ENCODE data around the gene DNMT3A.
A peak's percentile ranks its signal among the peaks of the same experiment; 100 is the strongest.

Gene DNMT3A

GRCh38 chr2:25323610-25324189 lies 18.0 kb downstream of the DNMT3A start:
- no peak for DNase-seq

- DNase-seq = no peak
These were observed 18.6 kb downstream of the DNMT3A start for GRCh38 chr2:25323042-25323514.

GRCh38 chr2:25322312-25322711 lies 19.4 kb downstream of the DNMT3A start:
- DNase-seq = no peak

GRCh38 chr2:25320077-25320476 lies 21.6 kb downstream of the DNMT3A start:
- no peak for DNase-seq

- DNase-seq = no peak
These were observed 25.6 kb downstream of the DNMT3A start for GRCh38 chr2:25316101-25316500.

DNA sequence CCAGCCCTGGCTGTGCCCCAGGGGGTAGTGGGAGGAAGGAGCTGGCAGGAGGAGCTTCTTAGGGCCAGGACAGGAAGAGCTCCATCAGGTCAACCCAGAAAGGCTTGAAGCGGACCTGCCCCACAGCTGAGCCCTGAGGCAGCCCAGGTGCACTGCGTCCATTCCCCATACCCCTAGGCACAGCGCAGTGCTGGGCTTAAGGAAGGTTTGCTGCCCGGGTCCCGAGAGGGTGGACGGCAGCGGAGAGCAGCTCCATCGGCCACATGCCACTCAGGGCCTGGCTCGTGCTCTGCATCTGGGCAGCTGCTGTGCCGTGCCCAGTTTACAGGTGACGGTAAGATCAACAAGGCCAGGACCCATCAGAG lies 26.4 kb downstream of the DNMT3A start:
- DNase-seq = no peak

DNA sequence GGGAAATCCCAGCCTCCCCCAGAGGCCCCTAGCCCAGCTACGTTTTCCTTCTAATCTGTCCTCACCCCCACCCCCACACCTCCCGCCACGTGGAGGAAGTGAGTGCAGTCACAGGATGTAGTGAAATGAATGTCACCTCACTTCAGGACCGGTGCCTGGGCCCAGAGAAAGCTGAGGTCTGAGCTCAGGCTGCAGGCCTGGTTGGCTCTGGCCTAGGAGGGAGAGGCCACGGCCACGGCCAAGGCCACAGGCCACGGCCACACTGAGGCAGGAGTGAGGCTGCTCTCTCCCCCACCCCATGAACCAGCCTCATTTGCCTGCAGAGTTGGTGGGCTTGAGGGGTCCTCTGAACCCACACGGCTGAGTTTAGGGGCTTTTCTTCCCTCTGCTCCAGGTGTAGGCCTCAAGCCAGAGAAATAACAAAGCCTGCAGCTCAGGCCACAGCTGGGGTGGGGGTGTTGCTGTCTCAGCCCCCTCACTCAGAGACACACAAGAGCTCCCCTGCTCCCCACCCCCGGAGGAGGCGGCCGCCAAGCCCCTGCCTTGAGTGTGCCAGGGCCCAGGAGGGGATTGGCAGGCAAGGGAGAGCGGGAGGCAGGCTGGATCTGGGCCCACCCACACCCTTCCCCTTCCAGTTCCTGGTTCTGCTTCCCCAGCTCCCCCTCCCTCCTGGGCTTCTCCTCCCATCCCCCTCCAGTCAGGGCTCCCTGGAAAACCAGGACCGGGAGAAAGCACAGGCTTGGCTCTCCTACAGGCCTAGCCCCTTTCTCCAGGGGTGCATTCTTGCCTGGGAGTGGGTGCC lies 27.0 kb downstream of the DNMT3A start:
- DNase-seq = peak; percentile 72

DNA sequence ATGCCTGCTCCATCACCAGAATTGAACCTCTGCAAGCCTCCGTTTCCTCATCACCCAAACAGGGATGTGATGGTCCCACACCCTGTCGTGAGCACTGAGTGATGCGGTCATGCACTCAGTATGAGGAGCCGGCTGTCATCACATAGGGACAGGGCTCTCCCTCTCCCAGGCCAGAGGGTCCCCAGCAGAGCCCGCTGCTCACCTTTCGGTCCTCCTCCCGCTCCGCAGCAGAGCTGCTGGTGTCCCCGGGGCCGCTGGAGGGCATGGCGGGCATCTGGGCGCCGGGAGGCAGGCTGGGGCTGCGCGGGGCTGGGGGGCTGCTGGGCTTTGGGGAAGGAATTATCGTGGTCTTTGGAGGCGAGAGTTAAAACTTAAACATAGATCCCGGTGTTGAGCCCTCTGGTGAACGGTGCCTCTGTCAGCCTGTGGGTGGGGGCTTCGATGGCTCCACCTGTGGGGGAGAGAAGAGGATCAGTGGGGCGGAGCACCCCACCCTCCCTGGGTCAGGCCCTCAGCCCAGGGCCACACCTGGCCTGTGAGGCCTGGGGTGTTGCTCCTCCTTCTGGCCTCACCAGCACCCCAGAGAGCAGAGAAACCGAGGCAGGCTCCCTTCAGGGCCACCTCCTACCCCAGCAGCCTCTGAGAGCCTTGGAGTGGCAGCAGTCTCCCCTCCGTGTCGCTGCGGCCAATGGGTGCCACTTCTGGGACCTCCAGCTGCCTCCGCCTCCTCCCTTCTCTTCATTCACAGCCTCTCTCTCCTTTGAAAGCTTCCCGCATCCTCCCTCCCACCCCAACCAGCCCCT lies 27.8 kb downstream of the DNMT3A start:
- no peak for DNase-seq

- DNase-seq = no peak
These were observed 28.6 kb downstream of the DNMT3A start for GRCh38 chr2:25312958-25313710.

DNA sequence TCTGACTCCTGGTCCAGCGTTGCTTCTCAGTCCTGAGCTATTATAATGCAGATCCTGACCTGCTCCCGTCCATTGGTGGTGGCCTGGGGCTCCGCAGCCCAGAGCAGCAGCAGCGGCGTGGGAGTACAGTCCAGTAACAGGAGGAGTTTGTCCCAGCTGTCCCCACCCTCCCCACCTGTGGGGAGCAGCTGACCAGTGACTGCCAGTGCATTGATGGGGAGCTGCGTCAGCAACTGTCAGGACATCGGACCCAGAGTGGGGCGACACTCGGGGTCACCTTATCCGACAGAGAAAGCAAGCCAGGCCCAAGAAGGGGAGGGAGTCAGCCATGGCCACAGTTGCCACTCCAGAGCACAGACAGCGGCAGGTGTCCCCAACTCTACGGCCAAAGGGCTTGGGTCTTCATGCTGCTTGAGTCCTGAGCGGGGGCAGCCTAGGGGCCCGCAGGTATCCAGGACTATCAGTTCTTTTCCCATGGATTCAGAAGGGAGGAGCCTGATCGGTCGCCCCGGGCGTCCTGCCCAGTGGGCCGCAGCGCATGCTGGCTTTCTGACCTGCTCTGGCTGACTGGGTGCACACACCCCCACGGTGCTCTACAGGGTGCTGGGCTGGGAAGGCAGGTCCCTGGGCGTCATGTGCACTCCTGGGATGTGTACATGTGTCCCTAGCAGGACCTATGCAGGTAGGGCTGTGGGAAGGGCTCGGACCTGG lies 29.7 kb downstream of the DNMT3A start:
- DNase-seq = no peak

- peak; percentile 83 for DNase-seq
These were observed 30.5 kb downstream of the DNMT3A start for GRCh38 chr2:25310965-25311864.

GRCh38 chr2:25310709-25310964 lies 31.1 kb downstream of the DNMT3A start:
- DNase-seq = no peak

- DNase-seq = no peak
These were observed 32.3 kb downstream of the DNMT3A start for GRCh38 chr2:25309402-25309801.

DNA sequence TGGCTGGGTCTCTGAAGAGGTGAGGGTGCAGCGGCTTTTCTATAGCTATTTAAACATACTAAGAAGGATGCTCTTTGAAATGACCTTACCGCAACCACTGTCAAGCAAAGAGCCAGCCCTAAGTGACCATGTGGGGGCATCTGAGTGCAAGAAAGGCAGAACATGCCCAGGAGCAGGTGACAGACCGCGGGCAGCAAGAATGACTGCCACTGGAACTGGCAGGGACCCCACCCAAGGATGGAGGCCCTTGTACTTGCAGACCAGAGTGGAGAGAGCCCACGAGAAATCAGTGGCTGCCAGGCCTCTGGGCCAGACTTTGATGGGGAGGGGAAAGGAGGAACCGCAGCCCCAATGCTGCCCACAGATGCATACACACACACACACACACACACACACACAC lies 33.1 kb downstream of the DNMT3A start:
- DNase-seq = no peak

- DNase-seq = no peak
These were observed 33.7 kb downstream of the DNMT3A start for GRCh38 chr2:25307949-25308557.

DNA sequence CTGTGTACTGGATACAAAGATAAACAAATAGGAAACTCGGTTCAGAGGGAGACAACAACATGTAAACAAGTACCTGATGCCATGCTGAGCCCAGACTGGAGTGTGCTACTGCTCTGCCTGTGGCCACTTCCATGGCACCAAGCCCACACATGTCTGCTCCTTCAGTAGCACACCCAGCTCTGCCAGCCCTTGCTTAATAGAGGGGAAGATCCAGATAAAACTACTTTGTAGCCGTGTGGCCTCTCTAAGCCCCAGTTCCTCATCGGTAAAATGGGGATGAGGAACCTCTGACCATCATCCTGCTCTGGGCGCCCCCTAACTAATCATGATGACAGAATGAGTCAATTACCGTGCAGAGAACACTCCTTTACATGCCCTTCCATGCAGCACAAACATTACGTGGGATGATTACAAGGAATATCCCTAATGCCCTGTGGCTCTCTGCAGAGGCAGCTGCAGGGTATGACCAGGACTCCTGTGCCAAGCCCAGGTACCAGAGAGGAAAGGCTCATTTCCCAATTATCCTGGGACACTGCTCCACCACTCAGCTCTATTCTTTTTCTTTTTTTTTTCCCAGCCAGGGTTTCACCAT lies 34.9 kb downstream of the DNMT3A start:
- DNase-seq = peak; percentile 64

DNA sequence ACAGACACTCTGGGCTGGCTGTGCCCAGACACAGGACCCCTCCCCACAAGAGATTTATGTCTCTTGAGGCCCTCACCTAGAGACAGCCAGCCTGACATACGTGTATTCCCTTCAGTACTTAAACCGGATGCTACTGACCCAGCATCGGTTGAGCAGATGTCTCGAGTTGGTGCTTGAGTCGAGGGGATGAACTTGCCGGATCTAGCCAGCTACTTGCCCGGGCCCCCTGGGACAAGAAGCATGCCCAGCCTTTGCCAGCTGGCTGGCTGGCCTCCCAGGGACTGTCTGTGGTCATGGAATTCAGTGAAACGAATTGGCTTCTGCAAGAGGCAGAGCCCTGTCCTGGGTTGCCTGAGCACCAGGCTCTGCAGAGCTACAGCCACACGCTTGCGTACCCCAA lies 36.0 kb downstream of the DNMT3A start:
- peak; percentile 96 for DNase-seq

- no peak for DNase-seq
These were observed 36.7 kb downstream of the DNMT3A start for GRCh38 chr2:25304826-25305596.

DNA sequence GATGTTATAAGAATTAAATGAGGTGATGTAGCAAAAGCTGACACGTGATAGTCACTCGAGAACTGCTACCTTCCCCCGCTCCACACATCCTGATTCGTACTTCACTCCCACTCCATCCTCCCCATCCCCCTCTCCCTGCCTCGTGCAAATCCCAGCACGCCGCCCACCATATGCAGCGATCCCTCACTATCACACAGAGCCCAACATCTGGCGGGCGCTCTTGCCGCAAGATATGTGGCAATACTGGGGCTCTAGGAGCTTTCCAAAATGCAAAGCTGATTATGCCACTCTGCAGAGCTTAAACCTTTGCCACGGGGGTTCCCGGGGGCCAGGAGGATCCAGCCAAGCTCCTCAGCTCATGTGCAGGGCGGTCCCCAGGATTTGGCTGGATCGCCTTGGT lies 37.4 kb downstream of the DNMT3A start:
- no peak for DNase-seq

All from DMS79 (cell line).